ENCODE results near the gene STPG2. TPM values are rescaled to one million over a fixed set of nuclear protein-coding genes. Genes with fewer than 3 reads are reported as not detected.

STPG2 gene
- total and polyA plus RNA-seq, 2 donors (not counting 3 experiments of a cell fraction or from before 2014, with no cell fraction given), result not detected

DNA sequence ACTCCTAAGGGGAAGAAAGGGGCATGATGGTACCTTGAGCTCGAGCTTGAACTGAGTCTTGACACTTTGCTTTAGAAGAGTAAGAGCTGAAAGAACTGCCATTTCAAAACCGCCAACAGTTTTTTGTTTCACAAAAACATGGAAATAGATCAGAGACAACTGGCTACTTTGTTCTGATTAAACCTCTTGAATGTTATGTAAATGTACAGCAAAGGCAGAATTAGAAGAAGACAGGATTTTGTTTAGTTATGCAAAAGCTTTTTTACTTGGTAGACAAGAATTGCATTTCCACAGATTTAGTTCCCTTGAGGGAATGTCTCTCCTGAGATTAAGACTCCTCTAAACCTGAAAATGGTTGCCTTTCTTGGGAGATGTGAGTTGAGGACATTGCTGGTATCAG, 33.3 kb upstream of the STPG2 start:
- Histone ChIP-seq H3K36me3 (ENCODE audit: control insufficient read depth in 2 of 2, extremely low read depth in 1 of 2, insufficient read depth in 2 of 2, low read length in 2 of 2) (no peaks in the 10 kb centered on the region), H3K4me3 (replicated peaks in 1 of 3; ENCODE audit: insufficient read depth in 1 of 3, low read depth in 1 of 3, low read length in 3 of 3) (no peak overlapping the region), H3K4me1 (ENCODE audit: control insufficient read depth, extremely low read depth, insufficient read depth, low read length) (no peaks in the 10 kb centered on the region), H3K4me2 (ENCODE audit: insufficient read depth, low read length) (no peak overlapping the region), H2AFZ (ENCODE audit: low read depth, low read length) (no peak overlapping the region), H3K27me3 (ENCODE audit: control insufficient read depth in 2 of 2, insufficient read depth in 2 of 2, low read length in 2 of 2) (peaks cover 3 to 4% of the 10 kb centered on the region in 2 experiments), H3K9me1 (replicated peaks; ENCODE audit: control insufficient read depth, extremely low read depth, insufficient read depth, low read length) (no peaks in the 10 kb centered on the region), H4K20me1 (replicated peaks; ENCODE audit: control insufficient read depth, extremely low read depth, insufficient read depth, low read length) (no peaks in the 10 kb centered on the region), H3K27ac (ENCODE audit: insufficient read depth, low read depth, low read length) (no peak overlapping the region), H3K9me3 (replicated peaks; ENCODE audit: control insufficient read depth, insufficient read depth, low read length) (no peaks in the 10 kb centered on the region), H3K79me2 (ENCODE audit: control insufficient read depth, insufficient read depth, low read length) (no peaks in the 10 kb centered on the region), H3K9ac (replicated peaks; ENCODE audit: extremely low read depth, insufficient read depth, low read length) (no peak overlapping the region)
- TF ChIP-seq POLR2A (IDR thresholded peaks at IDR 0.05; ENCODE audit: low read depth, low read length), result no peak
- no peak for TF ChIP-seq GATA2 (IDR thresholded peaks at IDR 0.05; ENCODE audit: insufficient read depth, insufficient read length, low read depth, low read length)
- no peak for TF ChIP-seq FOS (IDR thresholded peaks at IDR 0.05; ENCODE audit: borderline replicate concordance, insufficient read depth, low read length)
- TF ChIP-seq JUN (IDR thresholded peaks at IDR 0.05; ENCODE audit: borderline replicate concordance, insufficient read depth, insufficient read length, low read depth), result no peak
- TF ChIP-seq, protein P1, sequence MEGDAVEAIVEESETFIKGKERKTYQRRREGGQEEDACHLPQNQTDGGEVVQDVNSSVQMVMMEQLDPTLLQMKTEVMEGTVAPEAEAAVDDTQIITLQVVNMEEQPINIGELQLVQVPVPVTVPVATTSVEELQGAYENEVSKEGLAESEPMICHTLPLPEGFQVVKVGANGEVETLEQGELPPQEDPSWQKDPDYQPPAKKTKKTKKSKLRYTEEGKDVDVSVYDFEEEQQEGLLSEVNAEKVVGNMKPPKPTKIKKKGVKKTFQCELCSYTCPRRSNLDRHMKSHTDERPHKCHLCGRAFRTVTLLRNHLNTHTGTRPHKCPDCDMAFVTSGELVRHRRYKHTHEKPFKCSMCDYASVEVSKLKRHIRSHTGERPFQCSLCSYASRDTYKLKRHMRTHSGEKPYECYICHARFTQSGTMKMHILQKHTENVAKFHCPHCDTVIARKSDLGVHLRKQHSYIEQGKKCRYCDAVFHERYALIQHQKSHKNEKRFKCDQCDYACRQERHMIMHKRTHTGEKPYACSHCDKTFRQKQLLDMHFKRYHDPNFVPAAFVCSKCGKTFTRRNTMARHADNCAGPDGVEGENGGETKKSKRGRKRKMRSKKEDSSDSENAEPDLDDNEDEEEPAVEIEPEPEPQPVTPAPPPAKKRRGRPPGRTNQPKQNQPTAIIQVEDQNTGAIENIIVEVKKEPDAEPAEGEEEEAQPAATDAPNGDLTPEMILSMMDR (IDR thresholded peaks at IDR 0.05; ENCODE audit: extremely low read depth in 1 of 2, insufficient read depth in 1 of 2, low read depth in 1 of 2, low read length in 2 of 2), result no peak
- no peak for TF ChIP-seq POLR2AphosphoS5 (IDR thresholded peaks at IDR 0.05; ENCODE audit: insufficient read depth, low read depth, low read length)
- TF ChIP-seq MYC (IDR thresholded peaks at IDR 0.05; ENCODE audit: low read depth, low read length), result no peak
- dilution Hi-C loops (cut with MboI; ENCODE audit: extremely low pct_ligation_motif_present, low sequenced_read_pairs) (no loop called here), intact Hi-C loops (cut with micrococcal nuclease) (no loop called here)
- no peak for FAIRE-seq
- ChIA-PET CTCF (interaction anchor here (0.9 kb wide), 1 partner anchor 8 kb away, joined by 3 read pairs; no protein-coding TSS in a partner anchor), POLR2A (no interaction called here)
- no TSS peak for BruUV-seq (replicated peaks)
- DNase-seq (ENCODE audit: low read depth, low spot score), result no peak

Data from endothelial cell of umbilical vein (primary cell).